ENCODE measurements around the gene TPI1. TPM values are rescaled to one million over a fixed set of nuclear protein-coding genes. Genes with fewer than 3 reads are reported as not detected.

TPI1 gene
- total RNA-seq, 2 experiments from 2014 or later, result 1,086 to 1,277 TPM

DNA sequence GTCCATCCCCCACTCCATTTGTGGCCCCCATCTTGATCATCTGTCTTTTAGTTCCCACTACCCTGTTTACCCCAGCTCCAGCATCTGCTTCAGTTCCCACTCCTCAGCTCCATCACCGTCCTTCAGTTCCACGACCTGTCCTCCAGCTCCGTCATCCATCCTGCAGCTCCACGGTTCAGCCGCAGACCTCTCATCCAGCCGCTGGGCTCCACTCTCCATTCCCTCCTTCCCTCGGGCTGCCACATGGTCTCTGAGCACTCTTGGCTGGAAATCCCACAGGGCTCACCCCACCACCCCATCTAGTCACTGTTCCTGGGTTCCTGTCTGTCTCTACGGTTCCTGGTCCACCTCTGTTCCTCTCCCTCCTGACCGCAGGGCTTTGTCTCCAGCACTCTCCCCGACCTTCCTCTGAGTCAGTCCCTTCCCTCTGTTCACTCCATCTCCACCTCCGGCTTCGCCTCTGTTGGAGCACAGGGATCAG is 42.4 kb upstream of the TPI1 start:
- Mint-ChIP-seq H3K36me3 (no peaks in the 10 kb centered on the region), H3K27me3 (peaks cover 76% of the 10 kb centered on the region), H3K9me3 (ENCODE audit: low read depth) (no peaks in the 10 kb centered on the region), H3K4me1 (peaks cover 28% of the 10 kb centered on the region), H3K4me3 (no peak overlapping the region), H3K27ac (no peak overlapping the region)
- no peak for DNase-seq
- no peak for ATAC-seq
- CTCF ChIA-PET, result interaction anchor here (0.7 to 10.4 kb wide), 24 partner anchors 11 to 267 kb away, joined by 3 to 120 read pairs (median 4); partner anchors contain the start of genes CDCA3, GNB3, LAG3 and MLF2

DNA sequence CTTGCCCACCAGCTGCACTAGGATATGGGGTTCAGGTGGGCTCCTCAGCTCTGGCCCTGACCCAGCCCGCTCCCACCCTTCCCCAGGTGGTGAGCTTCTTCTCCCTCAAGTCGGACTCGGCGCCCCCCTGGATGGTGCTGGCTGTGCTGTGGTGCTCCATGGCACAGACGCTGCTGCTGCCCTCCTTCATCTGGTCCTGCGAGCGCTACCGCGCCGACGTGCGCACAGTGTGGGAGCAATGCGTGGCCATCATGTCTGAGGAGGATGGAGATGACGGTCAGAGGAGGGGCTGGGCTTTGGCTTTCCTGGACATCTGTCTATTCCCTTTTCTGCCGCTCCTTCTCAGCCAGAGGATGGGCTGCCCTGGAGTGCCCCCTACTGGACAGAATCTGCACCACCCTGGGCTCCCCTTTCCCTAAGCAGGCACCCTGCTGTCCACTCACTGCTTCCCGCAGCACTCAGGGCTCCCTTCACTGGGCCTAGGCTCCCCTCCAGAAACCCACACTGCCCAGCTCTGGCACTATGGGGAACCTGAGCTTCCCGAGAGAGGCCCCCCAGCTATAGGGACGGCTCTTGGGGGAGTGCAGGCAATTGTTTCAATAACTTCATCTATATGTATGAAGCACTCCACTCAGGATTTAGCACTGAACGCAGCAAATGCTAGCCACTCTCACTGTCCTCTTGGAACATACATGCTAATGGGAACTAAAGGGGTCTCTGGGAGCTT is 41.8 kb upstream of the TPI1 start:
- CTCF ChIA-PET, result interaction anchor here (0.7 to 10.4 kb wide), 25 partner anchors 11 to 263 kb away, joined by 3 to 120 read pairs (median 5); partner anchors contain the start of genes CDCA3, COPS7A, GNB3 and LAG3
- peak; percentile 86 for DNase-seq
- Mint-ChIP-seq H3K27ac (no peak overlapping the region), H3K4me3 (no peak overlapping the region), H3K27me3 (peaks cover 80% of the 10 kb centered on the region), H3K36me3 (no peaks in the 10 kb centered on the region), H3K9me3 (ENCODE audit: low read depth) (no peaks in the 10 kb centered on the region), H3K4me1 (peaks cover 28% of the 10 kb centered on the region)
- peak; percentile 74 for ATAC-seq

DNA sequence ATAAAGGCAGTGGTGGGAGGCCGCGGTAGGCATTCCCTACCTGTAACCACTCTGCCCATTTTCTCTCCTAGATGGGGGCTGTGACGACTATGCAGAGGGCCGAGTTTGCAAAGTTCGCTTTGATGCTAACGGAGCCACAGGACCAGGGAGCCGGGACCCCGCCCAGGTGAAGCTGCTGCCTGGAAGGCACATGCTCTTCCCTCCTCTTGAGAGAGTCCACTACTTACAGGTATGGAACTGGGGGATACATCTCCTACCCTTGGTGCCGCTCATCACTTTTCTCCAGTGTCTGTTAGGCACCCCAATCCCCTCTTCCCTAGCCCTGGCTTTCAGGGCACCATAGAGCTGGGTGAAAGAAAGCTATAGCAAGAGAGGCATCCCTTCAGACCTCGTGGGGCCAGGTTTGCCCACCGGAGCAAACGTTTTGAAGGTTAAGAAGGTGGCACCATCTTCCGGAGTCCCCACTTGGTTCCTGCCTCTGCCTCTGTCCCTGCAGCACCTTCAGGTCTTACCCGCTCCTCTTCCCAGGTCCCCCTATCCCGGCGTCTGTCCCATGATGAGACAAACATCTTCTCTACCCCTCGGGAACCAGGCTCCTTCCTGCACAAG is 41.1 kb upstream of the TPI1 start:
- no peak for ATAC-seq
- Mint-ChIP-seq H3K4me1 (peaks cover 23% of the 10 kb centered on the region), H3K27me3 (peaks cover 79% of the 10 kb centered on the region), H3K27ac (no peak overlapping the region), H3K9me3 (ENCODE audit: low read depth) (no peaks in the 10 kb centered on the region), H3K36me3 (no peaks in the 10 kb centered on the region), H3K4me3 (no peak overlapping the region)
- CTCF ChIA-PET, result interaction anchor here (0.7 to 10.4 kb wide), 16 partner anchors 11 to 263 kb away, joined by 3 to 120 read pairs (median 6); partner anchors contain the start of genes CDCA3, COPS7A, GNB3 and LAG3
- no peak for DNase-seq

DNA sequence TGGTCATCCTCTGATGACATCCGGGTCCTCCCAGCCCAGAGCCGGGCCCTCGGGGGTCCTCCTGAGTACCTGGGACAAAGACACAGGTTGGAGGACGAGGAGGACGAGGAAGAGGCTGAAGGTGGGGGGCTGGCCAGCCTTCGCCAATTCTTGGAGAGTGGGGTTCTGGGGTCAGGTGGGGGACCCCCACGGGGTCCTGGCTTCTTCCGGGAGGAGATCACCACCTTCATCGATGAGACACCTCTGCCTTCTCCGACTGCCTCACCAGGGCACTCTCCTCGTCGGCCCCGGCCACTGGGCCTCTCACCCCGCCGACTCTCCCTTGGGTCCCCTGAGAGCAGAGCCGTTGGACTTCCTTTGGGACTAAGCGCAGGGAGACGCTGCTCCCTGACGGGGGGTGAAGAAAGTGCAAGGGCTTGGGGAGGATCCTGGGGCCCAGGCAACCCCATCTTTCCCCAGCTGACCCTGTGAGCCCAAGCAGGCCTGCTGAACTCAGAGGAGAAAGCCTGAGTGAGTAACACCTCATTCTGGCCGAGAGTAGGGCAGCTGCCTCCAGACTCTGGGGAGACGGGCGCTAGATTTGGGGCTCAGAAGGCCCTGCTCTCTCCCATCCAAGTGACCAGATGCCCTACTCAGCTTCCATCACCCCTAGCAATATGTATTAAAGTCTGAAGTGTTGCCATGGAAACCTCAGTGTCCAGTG is 40.4 kb upstream of the TPI1 start:
- H3K36me3 Mint-ChIP-seq, result no peaks in the 10 kb centered on the region
- DNase-seq, result no peak
- H3K4me1 Mint-ChIP-seq, result peaks cover 21% of the 10 kb centered on the region
- no peak for ATAC-seq
- CTCF ChIA-PET, result interaction anchor here (0.9 to 10.4 kb wide), 9 partner anchors 10 to 264 kb away, joined by 3 to 120 read pairs (median 7); partner anchors contain the start of genes COPS7A, GNB3, MLF2 and PTMS
- H3K4me3 Mint-ChIP-seq, result no peak overlapping the region
- H3K9me3 Mint-ChIP-seq (ENCODE audit: low read depth), result no peaks in the 10 kb centered on the region
- H3K27me3 Mint-ChIP-seq, result peaks cover 84% of the 10 kb centered on the region
- no peak overlapping the region for H3K27ac Mint-ChIP-seq

DNA sequence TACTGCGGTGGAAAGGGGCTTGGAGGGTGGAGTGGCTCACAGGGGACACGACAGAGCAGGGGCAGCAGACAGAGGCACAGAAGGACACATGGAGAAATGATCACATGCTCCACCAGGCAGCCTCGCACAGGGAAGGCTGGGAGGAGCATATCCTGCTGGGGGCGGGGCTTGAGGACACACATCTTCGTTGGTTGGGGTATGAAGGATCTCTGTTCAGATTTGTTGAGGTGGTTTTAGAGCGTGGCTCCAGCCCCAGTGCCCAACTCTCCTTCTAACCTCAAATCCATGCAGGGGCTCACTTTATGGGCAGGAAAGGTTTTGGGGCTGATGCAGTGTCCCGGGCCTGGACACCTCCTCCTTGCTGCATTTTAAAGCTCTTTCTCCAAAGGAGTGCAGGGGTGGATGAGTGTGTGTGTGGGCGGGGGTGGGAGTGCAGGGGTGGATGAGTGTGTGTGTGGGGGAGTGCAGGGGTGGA is 39.9 kb upstream of the TPI1 start:
- DNase-seq (peak; percentile 67), ATAC-seq (peak; percentile 24)
- CTCF ChIA-PET, result interaction anchor here (1.6 to 10.4 kb wide), 4 partner anchors 10 to 72 kb away, joined by 3 to 120 read pairs (median 58); partner anchors contain the start of genes GNB3 and MLF2
- Mint-ChIP-seq H3K4me3 (no peak overlapping the region), H3K27me3 (peaks cover 82% of the 10 kb centered on the region), H3K27ac (no peak overlapping the region), H3K9me3 (ENCODE audit: low read depth) (no peaks in the 10 kb centered on the region), H3K4me1 (peaks cover 19% of the 10 kb centered on the region), H3K36me3 (no peaks in the 10 kb centered on the region)

DNA sequence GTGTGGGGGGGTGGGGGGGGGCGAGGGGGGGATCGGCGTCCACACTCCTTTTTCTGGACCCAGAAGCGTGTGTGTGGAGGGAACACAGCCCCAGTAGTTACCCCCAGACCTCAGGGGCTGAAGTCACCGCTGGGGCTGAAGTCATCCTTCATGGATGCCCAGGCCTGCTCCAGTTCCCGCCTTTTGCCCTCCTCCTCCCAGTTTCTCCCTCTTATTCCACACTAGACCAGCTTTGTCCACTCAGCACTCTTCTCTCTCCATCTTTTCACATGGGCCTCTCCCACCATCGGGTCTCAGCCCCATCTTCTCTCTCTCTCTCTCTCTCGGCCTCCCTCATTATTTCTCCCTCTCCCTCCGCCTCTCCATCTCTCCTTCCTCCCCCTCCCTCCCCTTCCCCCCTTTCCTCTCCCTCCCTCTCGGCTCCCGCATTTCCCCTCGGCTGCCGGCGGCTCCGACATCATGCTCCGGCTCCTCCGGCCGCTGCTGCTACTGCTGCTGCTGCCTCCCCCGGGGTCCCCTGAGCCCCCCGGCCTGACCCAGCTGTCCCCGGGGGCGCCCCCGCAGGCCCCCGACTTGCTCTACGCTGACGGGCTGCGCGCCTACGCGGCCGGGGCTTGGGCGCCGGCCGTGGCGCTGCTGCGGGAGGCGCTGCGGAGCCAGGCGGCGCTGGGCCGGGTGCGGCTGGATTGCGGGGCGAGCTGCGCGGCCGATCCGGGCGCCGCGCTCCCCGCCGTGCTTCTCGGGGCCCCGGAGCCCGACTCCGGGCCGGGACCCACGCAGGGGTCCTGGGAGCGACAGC is 39.1 kb upstream of the TPI1 start, which contains the start of gene P3H3:
TSS of gene P3H3 (plus strand) at position 426 of the 799 bp plus-strand sequence. CDS start at position 460, 34 bp downstream.
- no peaks in the 10 kb centered on the region for H3K36me3 Mint-ChIP-seq
- CTCF ChIA-PET, result interaction anchor here (0.8 to 10.4 kb wide), 11 partner anchors 9 to 139 kb away, joined by 3 to 120 read pairs (median 5); partner anchors contain the start of genes GNB3, LAG3, MLF2 and USP5
- ATAC-seq, result peak; percentile 49

DNA sequence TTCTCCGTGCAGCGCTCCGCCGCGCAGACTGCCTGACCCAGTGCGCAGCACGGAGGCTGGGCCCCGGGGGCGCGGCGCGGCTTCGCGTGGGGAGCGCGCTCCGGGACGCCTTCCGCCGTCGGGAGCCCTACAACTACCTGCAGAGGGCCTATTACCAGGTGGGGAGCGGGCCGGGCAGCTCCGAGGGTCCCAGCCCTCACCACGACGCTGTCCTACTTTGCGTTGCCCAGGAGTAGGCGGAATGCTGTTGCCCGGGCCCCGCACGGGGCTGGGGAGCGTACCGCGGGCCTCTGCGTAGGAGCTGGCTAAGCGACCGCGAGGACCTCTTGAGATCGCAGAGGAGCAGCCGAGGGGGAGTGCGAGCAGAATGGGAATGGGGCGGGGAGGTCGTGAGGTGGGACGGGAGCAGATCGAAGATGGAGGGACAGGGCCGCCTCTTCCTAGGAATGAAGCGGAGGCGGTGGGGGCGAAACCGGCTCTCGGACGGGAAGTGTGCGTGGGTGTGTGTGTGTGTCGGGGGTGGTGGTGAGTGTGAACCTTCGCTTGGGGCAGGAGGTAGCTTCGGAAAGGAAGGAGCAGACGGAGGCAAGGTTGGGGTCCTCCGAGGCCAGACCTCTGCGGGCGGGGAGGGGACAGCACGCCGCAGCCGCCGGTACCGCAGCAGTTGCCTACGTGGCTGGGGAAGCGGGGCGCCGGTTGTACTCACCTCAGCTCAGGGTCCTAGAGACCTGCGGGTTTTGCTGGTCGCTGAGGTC is 38.4 kb upstream of the TPI1 start:
- H3K27ac Mint-ChIP-seq, result no peak overlapping the region
- ATAC-seq, result peak; percentile 54
- CTCF ChIA-PET, result interaction anchor here (0.7 to 10.4 kb wide), 15 partner anchors 8 to 265 kb away, joined by 3 to 120 read pairs (median 4); partner anchors contain the start of genes GNB3, LAG3, MLF2 and USP5
- no peak for DNase-seq
- H3K36me3 Mint-ChIP-seq, result no peaks in the 10 kb centered on the region
- H3K27me3 Mint-ChIP-seq, result peaks cover 69% of the 10 kb centered on the region
- H3K9me3 Mint-ChIP-seq (ENCODE audit: low read depth), result no peaks in the 10 kb centered on the region
- H3K4me3 Mint-ChIP-seq, result peak overlapping the region; percentile 68
- H3K4me1 Mint-ChIP-seq, result peaks cover 19% of the 10 kb centered on the region

More for the DNA sequence above, 39.1 kb upstream of the TPI1 start, which contains the start of gene P3H3:
- Mint-ChIP-seq H3K9me3 (ENCODE audit: low read depth) (no peaks in the 10 kb centered on the region), H3K27me3 (peaks cover 75% of the 10 kb centered on the region), H3K4me3 (peak within 1 kb of the TSS; percentile 68), H3K4me1 (peaks cover 19% of the 10 kb centered on the region), H3K27ac (no peak within 1 kb of the TSS)
- no peak for DNase-seq

DNA sequence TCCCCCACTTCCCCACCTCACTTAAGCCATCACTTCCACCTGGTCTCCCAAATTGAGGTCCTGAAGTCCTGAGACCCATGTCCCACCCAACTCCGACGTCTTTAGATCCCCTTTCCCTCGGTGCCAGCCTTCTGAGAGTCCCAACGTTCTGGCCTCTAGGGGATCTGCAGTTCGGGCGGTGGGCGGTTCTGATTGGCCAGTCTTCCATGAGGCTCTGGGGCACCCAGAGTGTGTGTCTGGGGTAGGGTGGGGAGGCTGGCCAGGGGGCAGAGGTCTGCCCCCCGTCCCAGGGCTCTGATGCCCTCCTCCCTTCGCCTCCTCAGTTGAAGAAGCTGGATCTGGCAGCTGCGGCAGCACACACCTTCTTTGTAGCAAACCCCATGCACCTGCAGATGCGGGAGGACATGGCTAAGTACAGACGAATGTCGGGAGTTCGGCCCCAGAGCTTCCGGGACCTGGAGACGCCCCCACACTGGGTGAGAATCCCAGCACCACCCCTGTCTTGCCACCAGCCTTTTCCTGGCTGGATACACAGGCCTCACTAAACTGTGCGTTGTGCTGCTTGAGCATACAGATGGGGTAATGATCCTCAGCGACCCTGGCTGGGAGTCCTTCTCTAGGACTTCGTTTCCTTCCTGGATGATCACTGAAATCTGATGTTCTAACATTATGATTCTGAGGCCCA is 37.7 kb upstream of the TPI1 start:
- no peak overlapping the region for H3K27ac Mint-ChIP-seq
- H3K9me3 Mint-ChIP-seq (ENCODE audit: low read depth), result no peaks in the 10 kb centered on the region
- no peak for DNase-seq
- peaks cover 21% of the 10 kb centered on the region for H3K4me1 Mint-ChIP-seq
- H3K36me3 Mint-ChIP-seq, result no peaks in the 10 kb centered on the region
- CTCF ChIA-PET, result interaction anchor here (0.7 to 10.4 kb wide), 16 partner anchors 8 to 266 kb away, joined by 3 to 120 read pairs (median 4); partner anchors contain the start of genes GNB3, GPR162, MLF2 and USP5
- H3K4me3 Mint-ChIP-seq, result peak overlapping the region; percentile 68
- no peak for ATAC-seq
- peaks cover 64% of the 10 kb centered on the region for H3K27me3 Mint-ChIP-seq

DNA sequence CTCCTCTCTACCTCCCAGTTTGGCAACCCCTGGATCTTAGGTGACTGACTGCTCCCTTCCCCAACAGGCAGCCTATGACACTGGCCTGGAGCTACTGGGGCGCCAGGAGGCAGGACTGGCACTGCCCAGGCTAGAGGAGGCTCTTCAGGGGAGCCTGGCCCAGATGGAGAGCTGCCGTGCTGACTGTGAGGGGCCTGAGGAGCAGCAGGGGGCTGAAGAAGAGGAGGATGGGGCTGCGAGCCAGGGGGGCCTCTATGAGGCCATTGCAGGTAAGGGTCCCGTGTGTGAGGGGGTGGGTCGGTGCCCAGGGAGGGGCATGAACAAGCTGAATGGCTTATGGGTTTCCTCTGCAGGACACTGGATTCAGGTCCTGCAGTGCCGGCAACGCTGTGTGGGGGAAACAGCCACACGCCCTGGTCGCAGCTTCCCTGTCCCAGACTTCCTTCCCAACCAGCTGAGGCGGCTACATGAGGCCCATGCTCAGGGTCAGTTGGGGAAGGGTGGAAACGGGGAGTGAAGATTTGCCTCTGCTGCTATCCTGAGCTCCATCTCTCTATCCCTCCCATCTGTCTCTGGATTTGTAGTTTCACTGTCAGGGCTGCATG is 36.9 kb upstream of the TPI1 start:
- H3K27me3 Mint-ChIP-seq, result peaks cover 57% of the 10 kb centered on the region
- no peaks in the 10 kb centered on the region for H3K9me3 Mint-ChIP-seq (ENCODE audit: low read depth)
- no peak overlapping the region for H3K27ac Mint-ChIP-seq
- H3K36me3 Mint-ChIP-seq, result no peaks in the 10 kb centered on the region
- CTCF ChIA-PET, result interaction anchor here (0.7 to 8.0 kb wide), 8 partner anchors 9 to 266 kb away, joined by 3 to 60 read pairs (median 4); partner anchors contain the start of genes GPR162, MLF2 and PTPN6
- DNase-seq, result no peak
- ATAC-seq, result no peak
- H3K4me3 Mint-ChIP-seq, result no peak overlapping the region
- H3K4me1 Mint-ChIP-seq, result peaks cover 18% of the 10 kb centered on the region

DNA sequence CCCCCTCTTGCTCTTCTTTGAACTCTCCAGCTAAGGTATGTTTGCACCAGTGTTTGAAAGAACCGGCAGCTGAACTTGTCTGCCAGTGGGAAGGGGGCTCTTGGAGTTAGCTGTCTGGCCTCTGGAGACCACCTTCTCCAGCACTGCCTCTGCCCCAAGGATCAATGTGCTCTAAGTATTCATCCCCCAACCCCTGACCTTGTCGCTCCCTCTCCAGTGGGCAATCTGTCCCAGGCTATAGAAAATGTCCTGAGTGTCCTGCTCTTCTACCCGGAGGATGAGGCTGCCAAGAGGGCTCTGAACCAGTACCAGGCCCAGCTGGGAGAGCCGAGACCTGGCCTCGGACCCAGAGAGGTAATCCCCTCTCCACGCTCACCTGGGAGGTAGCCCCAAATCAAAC is 36.3 kb upstream of the TPI1 start:
- Mint-ChIP-seq H3K36me3 (no peaks in the 10 kb centered on the region), H3K27me3 (peaks cover 54% of the 10 kb centered on the region), H3K9me3 (ENCODE audit: low read depth) (no peaks in the 10 kb centered on the region), H3K4me1 (peaks cover 19% of the 10 kb centered on the region), H3K4me3 (no peak overlapping the region), H3K27ac (no peak overlapping the region)
- DNase-seq, result no peak
- ATAC-seq, result no peak
- CTCF ChIA-PET, result interaction anchor here (0.7 to 6.5 kb wide), 7 partner anchors 9 to 119 kb away, joined by 3 to 60 read pairs (median 4); partner anchors contain the start of genes GPR162, MLF2 and PTPN6
